Neural progenitor cell (in vitro differentiated cells): ENCODE measurements around the gene BIRC7. TPM values are rescaled to one million over a fixed set of nuclear protein-coding genes. Genes with fewer than 3 reads are reported as not detected.

Source experiments
- DNase-seq: peaks from one replicate; pipeline ENCODE4 v3.0.0-alpha.2; 2016; ENCODE audit warnings: low spot score
- H2AFZ ChIP-seq: fragments of 200-600 bp; sonication (generic); replicated peaks from 2 replicates; pipeline ENCODE4 v1.6.1; 2016; ENCODE audit warnings: antibody characterized with exemption
- H3F3A ChIP-seq: fragments of 200-600 bp; sonication (generic); 2 replicates; pipeline ENCODE4 v1.6.1; 2016; ENCODE audit warnings: antibody characterized with exemption, low read depth
- H3K27ac ChIP-seq: fragments of 200-600 bp; sonication (generic); 2 replicates; pipeline ENCODE4 v1.5.1; 2016; ENCODE audit warnings: mild to moderate bottlenecking
- H3K27me3 ChIP-seq: fragments of 200-600 bp; sonication (generic); 2 replicates; pipeline ENCODE4 v1.6.1; 2016; ENCODE audit warnings: mild to moderate bottlenecking, moderate library complexity
- H3K36me3 ChIP-seq: fragments of 200-600 bp; sonication (generic); 2 replicates; pipeline ENCODE4 v1.5.1; 2016
- H3K4me1 ChIP-seq: fragments of 200-600 bp; sonication (generic); 2 replicates; pipeline ENCODE4 v1.6.1; 2016; ENCODE audit warnings: mixed run types
- H3K4me2 ChIP-seq: fragments of 200-600 bp; sonication (generic); 2 replicates; pipeline ENCODE4 v1.6.1; 2016
- H3K4me3 ChIP-seq: fragments of 200-600 bp; sonication (generic); 2 replicates; pipeline ENCODE4 v1.5.1; 2016
- H3K79me2 ChIP-seq: fragments of 200-600 bp; sonication (generic); 2 replicates; pipeline ENCODE4 v1.6.1; 2016; ENCODE audit warnings: low read depth
- H3K9ac ChIP-seq: fragments of 200-600 bp; sonication (generic); 2 replicates; pipeline ENCODE4 v1.6.1; 2016
- H3K9me3 ChIP-seq: fragments of 200-600 bp; sonication (generic); 2 replicates; pipeline ENCODE4 v1.5.1; 2016; ENCODE audit warnings: low read depth
- H4K20me1 ChIP-seq: fragments of 200-600 bp; sonication (generic); 2 replicates; pipeline ENCODE4 v1.6.1; 2016; ENCODE audit warnings: low read depth
- H3K27ac Mint-ChIP-seq: 3 replicates; pipeline ENCODE4 v1.8.0; 2021; ENCODE audit warnings: mixed read lengths
- H3K27me3 Mint-ChIP-seq: 2 replicates; pipeline ENCODE4 v1.8.0; 2022; ENCODE audit warnings: low read depth, mild to moderate bottlenecking, inconsistent platforms, moderate library complexity, mixed read lengths; ENCODE audit not compliant: insufficient read depth
- H3K36me3 Mint-ChIP-seq: 3 replicates; pipeline ENCODE4 v1.8.0; 2021; ENCODE audit warnings: mixed read lengths
- H3K4me1 Mint-ChIP-seq: 3 replicates; pipeline ENCODE4 v1.8.0; 2021; ENCODE audit warnings: mixed read lengths
- H3K4me3 Mint-ChIP-seq: 3 replicates; pipeline ENCODE4 v1.8.0; 2021; ENCODE audit warnings: mild to moderate bottlenecking, moderate library complexity, mixed read lengths
- H3K9me3 Mint-ChIP-seq: 3 replicates; pipeline ENCODE4 v1.8.0; 2020; ENCODE audit warnings: mixed read lengths
- CTCF ChIP-seq: fragments of 200-600 bp; sonication (generic); IDR thresholded peaks from 2 replicates; pipeline ENCODE4 v1.5.1; 2017; ENCODE audit warnings: antibody characterized with exemption, mild to moderate bottlenecking
- EZH2 ChIP-seq: fragments of 200-600 bp; sonication (generic); IDR thresholded peaks from 2 replicates; pipeline ENCODE4 v1.6.1; 2017; ENCODE audit warnings: antibody characterized with exemption, mild to moderate bottlenecking, moderate library complexity
- EZH2phosphoT487 ChIP-seq: fragments of 200-600 bp; sonication (generic); IDR thresholded peaks from 2 replicates; pipeline ENCODE4 v1.6.1; 2017; ENCODE audit warnings: antibody characterized with exemption
- total RNA-seq: library from RNA; depleted of rRNA; stranded (reverse); fragments of >200 nt; gene quantifications from 2 replicates; pipeline ENCODE4 v1.2.3, GENCODE V29; 2015; ENCODE audit warnings: low replicate concordance

BIRC7 gene
- total RNA-seq, 1 donor from 2014 or later = not detected

- DNase-seq = no peak
- H2AFZ ChIP-seq = peak overlapping the region; percentile 74
- peak overlapping the region; percentile 99 for H3K4me2 ChIP-seq
- Mint-ChIP-seq H3K27me3 (peaks cover 5% of the 10 kb centered on the region), H3K4me3 (peak overlapping the region; percentile 95), H3K9me3 (peaks cover 2% of the 10 kb centered on the region), H3K27ac (peak overlapping the region; percentile 74), H3K4me1 (peaks cover 31% of the 10 kb centered on the region), H3K36me3 (peaks cover 7% of the 10 kb centered on the region)
- H3K27me3 ChIP-seq = no peaks in the 10 kb centered on the region
- no peaks in the 10 kb centered on the region for H3K36me3 ChIP-seq
- peak overlapping the region; percentile 94 for H3K4me3 ChIP-seq
- no peak for TF ChIP-seq EZH2phosphoT487
- peaks cover 42% of the 10 kb centered on the region for H3K79me2 ChIP-seq
- H3K9ac ChIP-seq = peak overlapping the region; percentile 94
- peaks cover 36% of the 10 kb centered on the region for H4K20me1 ChIP-seq
- H3K9me3 ChIP-seq = no peaks in the 10 kb centered on the region
- no peaks in the 10 kb centered on the region for H3F3A ChIP-seq
- H3K4me1 ChIP-seq = peaks cover 13% of the 10 kb centered on the region
- no peak overlapping the region for H3K27ac ChIP-seq
Measured at GRCh38 chr20:63273059-63273579, 37.4 kb downstream of the BIRC7 start.

- Histone ChIP-seq H2AFZ (no peak overlapping the region), H3K36me3 (no peaks in the 10 kb centered on the region), H3K4me3 (peak overlapping the region; percentile 94), H3K9ac (peak overlapping the region; percentile 94), H3K9me3 (no peaks in the 10 kb centered on the region), H3K4me2 (peak overlapping the region; percentile 99), H4K20me1 (peaks cover 36% of the 10 kb centered on the region), H3K4me1 (peaks cover 13% of the 10 kb centered on the region), H3K79me2 (peaks cover 42% of the 10 kb centered on the region), H3K27me3 (no peaks in the 10 kb centered on the region), H3K27ac (no peak overlapping the region), H3F3A (no peaks in the 10 kb centered on the region)
- H3K27ac Mint-ChIP-seq = peak overlapping the region; percentile 74
- DNase-seq = peak; percentile 28
- H3K4me1 Mint-ChIP-seq = peaks cover 25% of the 10 kb centered on the region
- peaks cover 2% of the 10 kb centered on the region for H3K9me3 Mint-ChIP-seq
- peaks cover 7% of the 10 kb centered on the region for H3K36me3 Mint-ChIP-seq
- TF ChIP-seq EZH2 = no peak
- no peak for TF ChIP-seq EZH2phosphoT487
- TF ChIP-seq CTCF = no peak
- peak overlapping the region; percentile 95 for H3K4me3 Mint-ChIP-seq
- peaks cover 3% of the 10 kb centered on the region for H3K27me3 Mint-ChIP-seq
Measured at GRCh38 chr20:63273635-63274380, 38.1 kb downstream of the BIRC7 start.

DNA sequence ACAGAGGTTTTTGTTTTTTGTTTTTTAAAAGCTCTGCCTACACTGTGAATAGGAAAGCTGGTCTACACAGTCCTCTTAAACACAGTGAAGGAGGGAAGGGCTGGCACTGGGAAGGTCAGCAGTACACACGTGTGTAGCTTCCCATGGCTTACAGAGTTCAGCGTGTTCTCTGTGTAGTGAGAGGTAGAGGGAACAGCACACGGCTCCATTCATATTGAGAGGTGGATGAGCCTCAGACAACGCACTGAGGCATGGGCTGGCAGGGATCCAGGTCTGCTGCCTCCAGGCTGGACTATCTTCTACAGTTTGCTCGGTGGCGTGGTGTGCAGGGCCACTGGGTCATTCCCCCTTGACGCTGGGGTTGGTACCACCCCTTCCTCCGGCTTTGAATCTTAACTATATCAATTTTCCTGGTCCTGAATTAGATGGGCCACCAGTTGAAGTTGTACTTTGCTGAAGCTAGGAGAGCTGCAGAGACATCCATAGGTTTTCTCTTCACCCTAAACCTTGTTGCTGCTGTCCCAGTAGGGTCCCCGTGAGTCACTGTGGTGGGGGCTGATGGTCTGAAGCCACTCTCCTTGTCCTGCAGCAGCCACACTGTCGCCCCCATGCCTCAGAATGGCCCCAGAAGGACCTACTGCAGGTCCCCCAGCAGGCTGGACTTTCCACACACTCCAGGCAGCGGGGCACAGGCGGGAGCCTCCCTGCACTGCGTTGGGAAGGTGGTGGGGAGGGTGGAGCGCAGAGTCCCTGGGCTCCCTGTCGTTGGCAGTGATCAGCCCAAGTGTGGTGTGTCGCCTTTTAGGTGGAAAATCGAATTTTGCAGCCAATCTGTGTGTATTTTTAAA, 38.9 kb downstream of the BIRC7 start:
- no peak overlapping the region for H2AFZ ChIP-seq
- Mint-ChIP-seq H3K27ac (no peak overlapping the region), H3K4me3 (peak overlapping the region; percentile 64), H3K27me3 (peaks cover 2% of the 10 kb centered on the region), H3K9me3 (peaks cover 2% of the 10 kb centered on the region), H3K4me1 (peaks cover 23% of the 10 kb centered on the region), H3K36me3 (peaks cover 9% of the 10 kb centered on the region)
- H4K20me1 ChIP-seq = peaks cover 36% of the 10 kb centered on the region
- no peaks in the 10 kb centered on the region for H3K9me3 ChIP-seq
- H3F3A ChIP-seq = no peaks in the 10 kb centered on the region
- no peak for DNase-seq
- H3K79me2 ChIP-seq = peaks cover 42% of the 10 kb centered on the region
- peaks cover 13% of the 10 kb centered on the region for H3K4me1 ChIP-seq
- no peak overlapping the region for H3K4me3 ChIP-seq
- no peaks in the 10 kb centered on the region for H3K36me3 ChIP-seq
- H3K27me3 ChIP-seq = no peaks in the 10 kb centered on the region
- H3K27ac ChIP-seq = no peak overlapping the region
- TF ChIP-seq CTCF = no peak
- no peak for TF ChIP-seq EZH2
- no peak for TF ChIP-seq EZH2phosphoT487
- H3K4me2 ChIP-seq = peak overlapping the region; percentile 99
- no peak overlapping the region for H3K9ac ChIP-seq
